SIG-M5 (cell line): ENCODE measurements around the gene DPEP1.
"Not testable (repeated sequence)": the region's sequence is repeated elsewhere in the genome, so short reads cannot be mapped to it uniquely, and the experiment has no call there.

Source experiments
- DNase-seq: peaks from one replicate; lab custom pipeline; 2025; lab: John Stamatoyannopoulos, UW

DPEP1 gene

DNA sequence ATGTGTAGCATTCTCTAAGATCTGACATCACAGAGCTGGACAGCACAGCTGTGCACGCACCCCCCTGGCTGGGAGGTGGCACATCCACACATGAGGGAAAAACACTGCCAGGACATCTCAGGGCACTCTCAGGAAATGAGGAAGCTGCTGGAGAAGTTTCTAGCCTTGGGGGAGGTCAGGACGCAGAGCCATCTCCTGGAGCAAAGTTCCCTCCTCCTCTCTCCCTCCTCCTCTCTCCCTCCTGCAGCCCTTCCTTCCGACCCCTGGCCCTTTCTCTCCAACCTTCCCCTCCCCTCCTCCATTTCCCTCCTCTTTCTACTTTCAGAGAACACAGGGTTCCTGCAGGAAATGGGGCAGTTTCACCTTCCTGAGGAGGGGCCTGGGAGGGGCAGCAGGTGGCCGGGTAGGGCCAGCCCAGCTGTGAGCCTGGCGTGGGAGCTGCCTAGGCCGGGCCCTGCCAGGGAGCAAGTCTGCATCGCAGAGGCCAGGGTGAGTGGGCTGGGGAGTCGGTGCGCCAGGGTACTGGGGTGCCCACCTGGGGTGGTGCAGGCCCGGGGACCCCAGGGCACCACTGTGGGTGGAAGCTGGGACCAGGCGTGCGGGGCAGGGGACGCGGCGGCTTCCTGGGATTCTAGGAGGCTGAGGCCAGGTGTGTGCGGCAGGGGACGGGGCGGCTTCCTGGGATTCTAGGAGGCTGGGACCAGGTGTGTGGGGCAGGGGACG is at the start of gene DPEP1:
DPEP1 (plus strand) TSS at position 412 of the 723 bp plus-strand sequence. CDS start 16,769 bp downstream, outside the sequence.
- no peak for DNase-seq

GRCh38 chr16:89564476-89565255 is 48.8 kb upstream of the DPEP1 start:
- no peak for DNase-seq

- DNase-seq = no peak
Observed at GRCh38 chr16:89565256-89565505, 48.3 kb upstream of the DPEP1 start.

DNA sequence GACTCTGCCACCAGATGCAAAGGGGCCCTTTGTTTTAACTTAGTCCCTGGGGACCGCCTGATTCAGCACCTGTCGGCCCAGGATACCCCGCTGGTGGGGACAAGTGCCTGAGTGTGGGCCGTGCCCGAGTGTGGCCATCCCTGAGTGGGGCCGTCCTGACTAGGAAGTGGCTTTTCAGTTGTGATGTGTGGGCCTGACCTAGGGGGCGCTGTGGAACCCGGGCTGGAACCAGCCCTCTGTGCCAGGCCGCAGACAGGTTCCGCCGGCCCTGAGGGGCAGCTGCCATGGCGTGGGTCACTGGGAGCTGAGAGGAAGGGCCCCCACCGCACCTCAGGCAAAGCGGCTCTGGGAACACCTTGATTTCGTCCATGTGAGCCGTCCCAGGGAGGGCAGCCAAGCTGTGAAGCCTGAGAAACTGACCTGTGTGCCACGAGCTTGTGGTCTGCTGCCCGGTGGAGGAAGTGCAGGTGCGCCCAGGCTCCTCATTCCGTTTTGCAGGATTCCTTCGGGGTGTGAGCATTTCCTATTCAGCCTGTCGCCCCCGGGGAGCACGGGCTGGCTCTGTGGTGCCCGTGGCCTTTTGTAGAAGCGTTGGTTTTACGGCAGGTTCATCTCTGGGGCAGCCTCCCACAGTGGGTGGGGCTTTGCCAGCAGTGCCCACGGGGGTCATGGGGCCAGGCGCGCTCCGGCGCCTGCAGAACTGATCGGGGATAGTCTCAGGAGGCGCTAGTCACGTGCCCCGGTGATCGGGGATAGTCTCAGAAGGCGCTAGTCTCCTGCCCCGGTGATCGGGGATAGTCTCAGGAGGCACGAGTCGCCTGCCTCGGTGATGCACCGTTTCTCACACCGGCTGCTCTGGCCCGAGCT is 47.7 kb upstream of the DPEP1 start:
- DNase-seq = no peak

DNA sequence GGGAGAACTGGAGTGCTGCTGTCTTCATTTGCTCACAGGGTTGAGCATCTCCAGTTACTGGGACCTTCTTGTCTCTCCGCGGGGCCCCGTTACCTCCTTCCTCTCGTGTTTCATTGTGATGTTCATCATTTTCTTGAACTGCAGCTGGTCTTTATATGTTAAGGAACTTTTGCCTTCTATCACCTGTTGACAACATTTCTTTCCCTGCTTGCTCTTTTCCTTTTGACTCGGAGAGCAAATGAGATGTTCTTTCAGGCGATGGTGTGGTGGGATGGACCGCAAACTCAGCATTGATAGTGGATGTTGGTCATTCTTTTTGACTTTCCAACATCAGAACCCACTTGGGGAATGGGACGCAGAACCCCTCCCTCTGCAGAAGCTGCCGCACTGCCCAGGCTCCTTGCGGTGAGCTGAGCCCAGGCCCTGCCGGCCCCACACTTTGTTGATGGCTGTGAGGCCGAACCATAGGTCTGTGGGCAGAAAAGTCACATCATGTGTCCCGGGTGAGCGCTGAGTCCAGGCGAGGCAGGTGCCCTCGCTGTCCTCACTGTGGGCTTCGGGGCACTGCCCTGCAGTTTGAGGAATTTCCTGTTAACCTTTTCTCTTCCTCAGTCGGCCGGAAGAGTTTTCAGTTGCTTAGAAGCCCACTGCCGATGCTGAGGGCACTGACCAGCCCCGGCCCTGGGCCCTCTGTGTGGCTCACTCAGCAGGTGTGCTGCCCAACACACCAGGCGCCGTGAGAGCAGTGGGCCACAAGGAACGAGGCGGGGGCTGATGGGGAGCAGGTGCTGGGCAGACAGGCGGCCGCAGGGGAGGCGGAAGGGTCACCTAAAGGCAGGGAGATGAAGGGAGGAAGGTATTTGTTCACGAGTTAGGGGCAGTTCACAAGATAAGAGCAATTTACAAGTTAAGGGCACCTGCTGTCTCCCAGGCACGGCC is 45.5 kb upstream of the DPEP1 start:
- DNase-seq = no peak

- no peak for DNase-seq
Observed at GRCh38 chr16:89569506-89570341, 43.7 kb upstream of the DPEP1 start.

DNA sequence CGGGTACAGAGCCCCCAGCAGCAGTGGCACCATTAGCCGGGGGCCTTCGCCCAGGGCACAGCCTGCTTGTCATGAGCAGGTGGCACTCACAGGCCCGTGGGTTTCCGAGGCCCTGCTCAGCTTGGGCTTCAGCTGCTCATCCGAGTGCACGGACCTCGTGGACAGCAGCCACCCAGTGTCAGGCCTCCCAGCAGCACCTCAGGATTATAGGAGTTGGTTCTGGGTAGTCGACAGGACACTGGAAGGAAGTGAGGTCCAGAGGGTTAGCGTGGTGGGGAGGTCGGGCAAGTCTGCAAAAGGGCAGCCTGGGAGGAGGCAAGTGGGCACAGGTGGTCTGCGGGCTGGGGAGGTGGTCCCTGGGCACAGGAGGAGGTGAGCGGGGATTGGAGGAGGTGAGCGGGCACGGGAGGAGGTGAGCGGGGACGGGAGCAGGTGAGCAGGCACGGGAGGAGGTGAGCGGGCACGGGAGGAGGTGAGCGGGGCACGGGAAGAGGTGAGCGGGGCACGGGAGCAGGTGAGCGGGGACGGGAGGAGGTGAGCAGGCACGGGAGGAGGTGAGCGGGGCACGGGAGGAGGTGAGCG is 43.0 kb upstream of the DPEP1 start:
- DNase-seq = no peak

GRCh38 chr16:89570983-89571598 is 42.4 kb upstream of the DPEP1 start:
- not testable (repeated sequence) for DNase-seq

GRCh38 chr16:89571636-89572035 is 41.8 kb upstream of the DPEP1 start:
- DNase-seq = no peak

- no peak for DNase-seq
Observed at GRCh38 chr16:89572073-89572484, 41.4 kb upstream of the DPEP1 start.

- DNase-seq = no peak
Observed at GRCh38 chr16:89572485-89573205, 40.8 kb upstream of the DPEP1 start.

- no peak for DNase-seq
Observed at GRCh38 chr16:89573826-89574680, 39.4 kb upstream of the DPEP1 start.

DNA sequence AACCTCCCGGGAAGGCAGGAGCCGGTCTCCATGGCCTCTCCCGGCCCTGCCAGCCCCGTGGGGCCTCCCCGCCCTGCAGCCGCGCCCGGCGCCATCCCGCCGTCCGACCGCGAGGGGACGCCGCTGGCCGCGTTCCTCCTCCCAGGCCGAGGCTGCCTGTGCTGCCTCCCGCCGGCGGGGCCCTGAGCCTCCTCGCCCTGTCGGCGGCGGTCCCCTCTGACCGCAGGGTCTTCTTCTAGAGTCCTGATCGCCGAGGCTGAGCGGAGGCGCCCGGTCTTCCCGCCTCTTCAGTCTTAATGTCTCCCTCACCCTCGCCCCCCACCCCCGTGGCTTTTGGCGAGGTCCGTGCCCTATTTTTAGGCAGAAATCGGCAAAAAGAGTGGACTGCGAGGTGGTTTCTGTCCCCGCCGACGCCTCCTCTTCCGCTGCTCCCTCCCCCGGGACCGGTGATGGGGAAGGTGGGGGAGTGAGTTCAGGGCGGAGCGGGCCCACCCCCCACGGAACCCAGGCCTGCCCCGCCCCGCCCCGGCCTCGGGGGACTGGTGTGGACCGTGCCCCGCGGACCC is 38.7 kb upstream of the DPEP1 start:
- DNase-seq = no peak

- no peak for DNase-seq
Observed at GRCh38 chr16:89575247-89576152, 37.9 kb upstream of the DPEP1 start, which contains the start of gene CPNE7. TSS of gene CPNE7 (plus strand) at chr16:89575758. CDS start at chr16:89575898, 140 bp downstream.

DNA sequence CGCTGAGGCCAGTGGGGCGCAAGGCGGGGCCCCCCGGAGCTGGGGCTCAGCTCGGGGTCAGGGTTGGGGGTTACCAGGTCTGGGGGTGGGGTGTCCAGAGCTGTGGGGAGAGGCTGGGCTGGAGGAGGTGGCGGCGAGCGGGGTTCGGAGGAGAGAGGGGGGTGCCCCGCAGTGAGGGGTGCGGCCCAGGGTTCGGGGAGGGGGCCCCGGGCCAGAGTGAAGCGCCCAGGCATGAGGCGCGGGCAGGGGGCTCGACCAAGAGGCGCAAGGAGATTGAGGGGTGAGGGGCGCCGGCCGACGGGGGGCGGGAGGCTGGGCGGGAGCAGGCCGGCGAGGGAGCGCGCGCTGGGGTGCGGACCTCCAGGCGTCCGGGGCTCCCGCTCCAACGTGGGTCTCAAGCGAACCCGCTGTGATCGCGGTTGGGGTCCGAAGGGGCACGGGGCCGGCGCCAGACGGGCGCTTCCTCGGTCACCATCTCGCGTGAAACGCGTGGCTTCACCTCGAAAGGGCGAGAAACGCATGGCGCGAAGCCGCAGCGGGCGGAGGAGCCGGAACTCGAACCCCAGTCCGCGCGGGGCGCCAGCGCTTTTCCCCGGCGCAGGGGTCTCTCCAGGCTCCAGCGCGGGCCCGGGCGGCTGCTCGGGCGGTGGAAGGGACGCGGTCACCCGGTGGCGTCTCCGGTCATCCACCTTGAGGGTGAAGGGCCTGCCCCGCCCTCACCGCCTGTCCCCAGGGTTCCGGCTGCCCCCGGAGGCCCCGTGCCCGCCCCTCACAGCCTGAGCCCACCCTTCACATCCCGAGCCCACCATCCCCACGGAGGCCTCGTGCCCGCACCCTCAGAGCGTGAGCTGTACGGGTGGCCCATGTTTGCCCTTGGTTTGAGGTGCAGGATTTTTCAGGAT is 37.0 kb upstream of the DPEP1 start:
- DNase-seq = no peak
